SK-N-SH (cell line): ENCODE measurements around the gene RAB6B.

Experiments used
- CTCF ChIP-seq: fragments of 200-600 bp; sonication (generic); IDR thresholded peaks from 2 replicates; pipeline ENCODE4 v1.6.1; 2017; ENCODE audit warnings: antibody characterized with exemption, mild to moderate bottlenecking, moderate library complexity
- EP300 ChIP-seq, 2 experiments: IDR thresholded peaks; 2 replicates each; pipeline versions ENCODE4 v1.4.0 to v1.6.1; 2012; ENCODE audit warnings: borderline replicate concordance in 1 of 2, low read depth in 1 of 2, low read length in 1 of 2
- FOSL2 ChIP-seq: IDR thresholded peaks from 2 replicates; pipeline ENCODE4 v1.4.0; 2012; ENCODE audit warnings: low read depth, mild to moderate bottlenecking, moderate library complexity, borderline replicate concordance
- FOXM1 ChIP-seq: IDR thresholded peaks from 2 replicates; pipeline ENCODE4 v1.4.0; 2012; ENCODE audit warnings: low read depth, mild to moderate bottlenecking
- GABPA ChIP-seq: IDR thresholded peaks from 2 replicates; pipeline ENCODE4 v1.4.0; 2012; ENCODE audit warnings: low read depth, mild to moderate bottlenecking
- GATA2 ChIP-seq: sonication (generic); formaldehyde crosslinking; IDR thresholded peaks from 2 replicates; pipeline ENCODE4 v1.5.0; 2020; ENCODE audit warnings: mild to moderate bottlenecking, missing genetic modification reagents
- MAX ChIP-seq: IDR thresholded peaks from 2 replicates; pipeline ENCODE4 v1.4.0; 2012; ENCODE audit warnings: low read depth
- MXI1 ChIP-seq: IDR thresholded peaks from 2 replicates; pipeline ENCODE4 v1.6.1; 2012; ENCODE audit warnings: mild to moderate bottlenecking, low read depth, low read length, improper control_type of control experiment
- NRF1 ChIP-seq: IDR thresholded peaks from 2 replicates; pipeline ENCODE4 v1.6.1; 2012; ENCODE audit warnings: low read depth, mild to moderate bottlenecking, low read length
- POLR2AphosphoS5 ChIP-seq: IDR thresholded peaks from 2 replicates; pipeline ENCODE4 v1.6.1; 2012; ENCODE audit warnings: low read depth, low read length
- REST ChIP-seq: IDR thresholded peaks from 2 replicates; pipeline ENCODE4 v1.6.1; 2012; ENCODE audit warnings: mild to moderate bottlenecking, low read depth, low read length, moderate library complexity
- RFX5 ChIP-seq: IDR thresholded peaks from 2 replicates; pipeline ENCODE4 v1.6.1; 2012; ENCODE audit warnings: mild to moderate bottlenecking, improper control_type of control experiment, low read length
- RXRA ChIP-seq: IDR thresholded peaks from 2 replicates; pipeline ENCODE4 v1.4.0; 2012; ENCODE audit warnings: low read depth, mild to moderate bottlenecking, borderline replicate concordance
- YY1 ChIP-seq: IDR thresholded peaks from 2 replicates; pipeline ENCODE4 v1.4.0; 2012; ENCODE audit warnings: low read depth, mild to moderate bottlenecking

- TF ChIP-seq CTCF, result no peak
- no peak for TF ChIP-seq POLR2AphosphoS5
- TF ChIP-seq EP300 (IDR thresholded peaks at IDR 0.05; ENCODE audit: borderline replicate concordance in 1 of 2, low read depth in 1 of 2, low read length in 1 of 2), result no peak
- no peak for TF ChIP-seq RFX5
- no peak for TF ChIP-seq RXRA
- no peak for TF ChIP-seq GATA2 (CRISPR knock-in tag)
- no peak for TF ChIP-seq YY1
- no peak for TF ChIP-seq MAX
- TF ChIP-seq FOSL2, result no peak
- TF ChIP-seq GABPA, result no peak
- TF ChIP-seq FOXM1, result no peak
- TF ChIP-seq REST, result no peak
- TF ChIP-seq NRF1, result no peak
- no peak for TF ChIP-seq MXI1
These were observed 1.9 kb downstream of the RAB6B start for GRCh38 chr3:133893683-133894352.
